ENCODE results near the gene TATDN2.
"Not testable (repeated sequence)": the region's sequence is repeated elsewhere in the genome, so short reads cannot be mapped to it uniquely, and the experiment has no call there.

The TATDN2 gene

GRCh38 chr3:10294030-10294586, 45.8 kb downstream of the TATDN2 start:
- no peak for DNase-seq

- DNase-seq, result not testable (repeated sequence)
These were observed 49.8 kb downstream of the TATDN2 start for GRCh38 chr3:10298064-10298463.

DNA sequence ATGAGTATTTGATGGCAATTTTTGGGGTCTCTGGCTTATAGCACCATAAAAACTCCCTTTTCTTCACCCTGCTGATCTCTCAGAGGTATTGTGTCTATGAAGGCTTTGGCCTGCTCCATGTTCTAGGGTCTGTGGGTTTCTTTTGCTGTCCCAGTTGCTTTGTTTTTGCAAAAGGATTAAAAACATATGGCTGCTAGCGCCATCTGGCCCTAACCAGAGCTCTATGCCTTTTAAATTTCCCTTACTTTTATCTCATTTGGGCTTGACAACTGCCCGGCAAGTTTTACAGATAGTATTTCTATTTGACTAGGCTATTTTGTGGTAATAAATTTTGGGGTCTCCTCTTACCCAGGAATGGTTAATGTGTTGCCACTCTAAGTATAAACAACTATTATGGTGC, 50.9 kb downstream of the TATDN2 start:
- no peak for DNase-seq

- DNase-seq, result no peak
These were observed 51.4 kb downstream of the TATDN2 start for GRCh38 chr3:10299679-10300078.

- DNase-seq, result no peak
These were observed 51.8 kb downstream of the TATDN2 start for GRCh38 chr3:10300087-10300486.

DNA sequence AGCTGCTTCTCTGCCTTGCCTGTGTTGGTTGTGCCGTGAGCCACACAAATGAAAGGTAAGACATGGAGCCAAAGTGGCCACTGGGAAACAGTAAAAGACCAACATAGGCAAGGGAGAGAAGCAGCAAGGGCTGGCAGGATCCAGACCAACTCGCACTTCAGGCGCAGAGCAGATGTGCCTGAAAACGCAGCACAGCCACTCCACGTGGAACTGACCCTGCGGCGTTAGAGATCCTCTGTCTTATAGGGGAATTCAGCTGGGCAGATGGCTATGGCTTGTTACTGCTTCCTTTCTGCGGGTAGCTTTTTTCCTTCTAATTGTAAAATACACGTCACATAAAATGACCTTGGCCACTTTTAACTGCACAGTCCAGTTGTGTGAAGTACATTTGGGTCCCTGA, 54.8 kb downstream of the TATDN2 start:
- DNase-seq, result no peak

- no peak for DNase-seq
These were observed 55.5 kb downstream of the TATDN2 start for GRCh38 chr3:10303785-10304184.

DNA sequence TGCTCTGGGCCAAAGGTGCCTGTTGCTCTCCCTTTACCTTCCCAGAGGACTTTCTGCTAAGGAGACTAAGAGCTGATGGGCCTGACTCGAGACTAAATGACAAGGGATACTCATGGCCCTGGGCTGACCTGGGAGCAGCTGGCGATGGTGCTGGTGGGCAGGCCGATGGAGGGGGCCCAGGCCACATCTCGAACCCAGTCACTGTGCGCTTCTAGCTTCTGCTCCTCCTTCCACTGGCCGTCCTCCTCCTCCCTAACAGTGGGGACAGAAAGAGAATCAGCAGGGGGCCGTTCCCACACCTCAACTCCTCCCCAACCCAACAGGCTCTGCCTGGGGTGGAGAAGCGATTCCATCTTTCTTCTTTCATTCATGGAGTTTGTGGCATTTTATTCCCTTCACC, 56.6 kb downstream of the TATDN2 start:
- DNase-seq, result no peak

- no peak for DNase-seq
These were observed 57.2 kb downstream of the TATDN2 start for GRCh38 chr3:10305331-10305902.

- no peak for DNase-seq
These were observed 57.9 kb downstream of the TATDN2 start for GRCh38 chr3:10306156-10306555.

DNA sequence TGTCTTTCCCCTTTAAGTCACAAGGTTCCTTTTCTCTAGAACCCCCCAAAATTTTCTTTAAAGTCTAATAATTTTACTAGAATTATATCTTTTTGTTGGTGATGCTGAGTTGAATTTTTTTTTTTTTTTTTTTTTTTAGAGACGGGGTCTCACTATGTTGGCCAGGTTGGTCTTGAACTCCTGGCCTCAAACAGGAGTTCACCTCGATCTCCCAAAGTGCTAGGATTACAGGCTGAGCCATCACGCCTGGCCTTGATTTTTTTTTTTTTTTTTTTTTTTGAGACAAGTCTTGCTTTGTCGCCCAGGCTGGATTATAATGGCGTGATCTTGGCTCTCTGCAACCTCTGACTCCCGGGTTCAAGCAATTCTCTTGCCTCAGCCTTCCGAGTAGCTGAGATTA, 60.4 kb downstream of the TATDN2 start:
- no peak for DNase-seq

- no peak for DNase-seq
These were observed 61.5 kb downstream of the TATDN2 start for GRCh38 chr3:10309736-10310135.

DNA sequence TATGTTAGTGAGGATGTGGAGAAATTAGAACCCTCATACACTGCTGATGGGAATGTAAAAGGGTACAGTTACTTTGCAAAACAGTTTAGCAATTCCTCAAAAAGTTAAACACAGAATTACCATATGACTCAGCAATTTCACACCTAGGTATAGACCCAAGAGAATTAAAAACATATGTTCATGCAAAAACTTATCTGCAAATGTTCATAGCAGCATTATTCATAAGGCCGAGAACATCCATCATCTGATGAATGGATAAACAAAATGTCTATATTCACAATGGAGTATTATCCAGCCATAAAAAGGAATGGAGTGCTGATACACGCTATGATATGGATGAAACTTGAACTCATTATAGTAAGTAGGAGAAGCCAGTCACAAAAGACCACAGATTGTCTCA, 62.3 kb downstream of the TATDN2 start:
- no peak for DNase-seq

DNA sequence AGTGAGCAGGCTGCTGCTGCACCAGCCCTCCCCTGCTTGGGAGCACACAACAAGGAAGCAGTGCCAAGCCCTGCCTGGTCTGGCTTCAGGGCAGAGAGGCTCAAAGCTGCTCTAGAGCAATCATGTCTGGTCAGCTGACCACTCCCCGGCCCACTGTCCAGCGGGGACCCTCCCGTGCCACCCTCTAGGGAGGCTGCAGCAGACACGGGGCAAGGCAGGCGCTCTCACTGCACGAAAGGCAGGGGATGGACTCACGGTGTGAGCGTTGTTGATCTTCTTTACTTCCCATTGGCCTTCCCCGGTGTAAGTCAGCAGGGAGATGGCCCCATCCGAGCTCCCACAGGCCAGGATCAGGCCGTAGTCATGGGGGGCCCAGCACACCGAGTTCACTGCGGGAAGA, 63.5 kb downstream of the TATDN2 start:
- DNase-seq, result no peak

GRCh38 chr3:10312391-10312790, 64.1 kb downstream of the TATDN2 start:
- DNase-seq, result no peak

DNA sequence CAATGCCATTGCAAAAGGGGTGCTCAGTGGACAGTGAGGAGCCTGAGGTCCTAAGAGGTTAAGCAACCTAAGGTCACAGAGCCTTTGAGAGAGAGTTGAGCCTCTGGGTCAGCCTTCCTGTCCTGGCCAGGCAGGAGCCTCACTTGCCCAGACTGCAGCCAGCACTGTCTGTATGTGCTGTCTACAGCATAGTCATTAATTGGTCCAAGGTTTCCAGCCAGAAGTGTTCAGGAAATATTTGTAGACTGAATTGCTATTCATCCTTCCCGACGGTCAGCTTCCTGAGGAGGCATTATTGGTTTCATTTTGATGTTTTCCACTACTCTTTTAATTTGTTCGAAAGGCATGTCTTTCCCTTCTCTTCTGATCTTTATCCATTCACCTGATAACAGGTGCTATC, 64.6 kb downstream of the TATDN2 start:
- DNase-seq, result no peak

DNA sequence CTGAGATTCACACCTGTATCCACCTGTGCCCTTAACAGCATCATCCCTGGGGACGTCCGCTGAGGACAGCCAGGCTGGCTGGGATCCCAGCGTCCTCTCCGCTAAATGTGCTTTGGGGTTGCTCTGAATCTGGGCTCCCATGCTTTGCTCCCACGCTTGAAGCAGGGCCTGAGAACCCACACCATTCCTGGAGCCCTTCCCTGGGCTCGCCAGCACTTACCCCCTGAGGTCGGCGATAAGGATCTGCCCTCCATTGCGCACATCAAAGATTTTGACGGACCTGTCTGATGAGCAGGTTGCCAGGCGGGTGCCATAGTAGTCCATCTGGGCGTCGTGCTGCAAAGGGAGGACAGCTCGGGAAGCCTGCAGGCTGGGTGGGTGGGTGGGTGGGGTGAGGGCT, 66.8 kb downstream of the TATDN2 start:
- DNase-seq, result no peak

- DNase-seq, result no peak
These were observed 67.6 kb downstream of the TATDN2 start for GRCh38 chr3:10315771-10316344.

GRCh38 chr3:10317311-10317960, 69.2 kb downstream of the TATDN2 start:
- DNase-seq, result no peak

DNA sequence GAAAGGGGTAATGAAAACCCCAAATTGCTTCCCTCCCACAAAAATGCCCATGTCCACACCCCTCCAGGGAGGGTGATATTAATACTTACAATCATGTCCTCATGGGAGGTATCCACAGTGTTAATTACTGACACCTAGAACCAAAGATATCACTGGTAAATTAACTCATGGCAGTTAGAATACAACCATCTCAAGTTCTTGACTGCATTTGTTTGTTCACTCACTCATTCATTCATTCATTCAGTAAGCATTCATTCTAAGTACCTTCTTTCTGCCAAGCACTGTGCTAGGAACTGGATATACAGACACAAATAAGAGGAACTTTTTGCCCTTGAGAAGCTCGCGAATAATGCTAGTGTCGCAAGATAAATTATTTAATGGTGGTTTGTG, 69.7 kb downstream of the TATDN2 start:
- DNase-seq, result no peak

DNA sequence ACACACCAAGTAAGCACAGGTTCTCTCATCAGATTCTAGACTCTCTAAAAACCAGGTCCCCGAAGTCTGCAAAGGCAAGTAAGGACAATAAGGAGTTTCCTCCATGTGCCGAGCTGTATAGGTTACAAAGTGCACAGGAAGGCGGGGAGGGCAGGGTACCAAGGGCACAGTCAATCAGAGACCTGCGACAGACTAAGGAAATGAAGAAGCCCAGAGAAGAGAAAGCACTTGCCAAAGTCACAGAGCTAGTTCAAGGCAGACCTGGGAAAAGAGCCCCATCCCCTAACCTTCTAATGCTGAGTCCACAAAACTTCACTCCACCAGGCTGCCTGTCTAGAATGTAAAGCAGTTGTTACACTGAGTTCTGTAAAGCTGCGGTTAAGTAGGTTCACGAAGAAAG, 71.0 kb downstream of the TATDN2 start:
- no peak for DNase-seq

DNA sequence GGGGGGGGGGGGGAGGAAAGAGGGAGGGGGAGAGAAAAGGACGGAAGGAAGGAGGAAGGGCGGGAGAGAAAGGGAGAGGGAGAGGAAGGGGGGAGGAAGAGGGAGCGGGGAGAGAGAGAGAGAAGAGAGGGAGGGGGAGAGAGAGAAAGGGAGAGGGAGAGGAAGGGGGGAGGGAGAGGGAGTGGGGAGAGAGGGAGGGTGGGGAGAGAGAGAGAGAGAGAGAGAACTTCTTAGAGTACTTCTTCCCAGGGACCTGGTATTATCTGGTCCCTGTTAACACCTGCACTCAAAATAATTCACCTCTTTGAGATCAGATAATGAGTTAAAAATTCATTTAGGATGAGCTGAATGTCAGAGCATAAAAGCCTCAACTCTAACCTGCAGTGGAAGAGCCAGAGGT, 71.5 kb downstream of the TATDN2 start:
- DNase-seq, result no peak

- DNase-seq, result no peak
These were observed 72.0 kb downstream of the TATDN2 start for GRCh38 chr3:10320320-10320677.

DNA sequence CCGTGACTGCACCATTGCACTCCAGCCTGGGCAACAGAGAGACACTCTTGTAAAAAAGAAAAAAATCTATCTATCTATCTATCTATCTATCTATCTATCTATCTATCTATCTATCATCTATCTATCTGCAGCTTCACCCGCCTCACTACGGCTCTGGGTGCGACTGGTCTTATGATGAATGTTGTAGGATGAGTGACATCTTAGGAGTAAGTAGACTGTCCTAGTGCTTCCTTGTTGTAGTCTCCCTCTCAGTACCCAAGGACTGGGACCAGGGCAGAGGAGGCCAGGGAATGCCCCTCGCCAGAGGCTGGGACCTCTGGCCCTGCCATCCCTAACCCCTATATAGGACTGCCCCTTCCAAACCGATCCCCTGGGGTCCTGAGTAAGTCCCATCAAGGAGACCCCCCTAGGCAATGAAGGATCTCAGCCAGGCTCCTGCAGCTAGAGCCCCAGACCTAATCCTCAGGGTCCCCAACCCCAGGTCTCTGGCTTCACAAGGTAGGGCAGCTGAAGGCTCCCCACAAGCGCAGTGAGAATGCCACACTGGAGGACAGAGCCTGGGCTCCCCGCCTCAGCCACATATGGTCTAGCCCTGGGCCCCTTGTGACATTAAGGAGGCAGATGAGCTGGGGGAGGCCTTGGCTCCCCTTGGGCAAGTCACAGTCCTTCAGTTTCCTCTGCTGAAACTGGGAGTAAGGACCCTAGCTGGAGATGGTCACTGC, 73.5 kb downstream of the TATDN2 start:
- no peak for DNase-seq

Measured in GOT3 (cell line).